Measurements from ENCODE around the gene CTSH.

Gene CTSH

GRCh38 chr15:78977591-78978347, 32.9 kb upstream of the CTSH start:
- no peak for DNase-seq

GRCh38 chr15:78977091-78977571, 32.3 kb upstream of the CTSH start:
- no peak for DNase-seq

- no peak for DNase-seq
Observed at GRCh38 chr15:78976691-78977090, 31.8 kb upstream of the CTSH start.

GRCh38 chr15:78974272-78974918, 29.5 kb upstream of the CTSH start:
- DNase-seq, result no peak

GRCh38 chr15:78969687-78970349, 25.0 kb upstream of the CTSH start:
- DNase-seq, result no peak

GRCh38 chr15:78968539-78969271, 23.9 kb upstream of the CTSH start:
- DNase-seq, result no peak

GRCh38 chr15:78968114-78968513, 23.3 kb upstream of the CTSH start:
- DNase-seq, result no peak

GRCh38 chr15:78960308-78960707, 15.5 kb upstream of the CTSH start:
- no peak for DNase-seq

- DNase-seq, result no peak
Observed at GRCh38 chr15:78959360-78959759, 14.5 kb upstream of the CTSH start.

- no peak for DNase-seq
Observed at GRCh38 chr15:78957416-78958093, 12.7 kb upstream of the CTSH start.

- no peak for DNase-seq
Observed at GRCh38 chr15:78956937-78957336, 12.1 kb upstream of the CTSH start.

- DNase-seq, result no peak
Observed at GRCh38 chr15:78955355-78955754, 10.5 kb upstream of the CTSH start.

GRCh38 chr15:78951841-78952238, 7.0 kb upstream of the CTSH start:
- no peak for DNase-seq

GRCh38 chr15:78950902-78951840, 6.3 kb upstream of the CTSH start:
- no peak for DNase-seq

- no peak for DNase-seq
Observed at GRCh38 chr15:78950343-78950742, 5.5 kb upstream of the CTSH start.

GRCh38 chr15:78949461-78949860, 4.6 kb upstream of the CTSH start:
- DNase-seq, result no peak

- no peak for DNase-seq
Observed at GRCh38 chr15:78947506-78947905, 2.7 kb upstream of the CTSH start.

GRCh38 chr15:78946493-78946892, 1.6 kb upstream of the CTSH start:
- DNase-seq, result no peak

GRCh38 chr15:78944202-78944625, 632 bp downstream of the CTSH start:
- DNase-seq, result no peak

GRCh38 chr15:78943692-78944091, 1.2 kb downstream of the CTSH start:
- DNase-seq, result no peak

GRCh38 chr15:78942741-78943140, 2.1 kb downstream of the CTSH start:
- no peak for DNase-seq
